Choroid plexus epithelial cell (primary cell): ENCODE measurements around the gene APOA1.
"Not testable (repeated sequence)": the region's sequence is repeated elsewhere in the genome, so short reads cannot be mapped to it uniquely, and the experiment has no call there.

Experiments used
- DNase-seq: peaks from one replicate; pipeline ENCODE4 v3.0.0-alpha.2; 2010; ENCODE audit warnings: low read depth
- H3K4me3 ChIP-seq: 2 replicates; pipeline ENCODE4 v1.5.1; 2011; ENCODE audit warnings: low read depth, mild to moderate bottlenecking, control low read depth, low read length, moderate library complexity
- CTCF ChIP-seq: conservative IDR thresholded peaks from 2 replicates; pipeline ENCODE4 v1.5.1; 2011; ENCODE audit warnings: low read depth, mild to moderate bottlenecking, control low read depth, inconsistent platforms, low read length, moderate library complexity

The APOA1 gene

GRCh38 chr11:116807601-116808261 is 29.7 kb downstream of the APOA1 start:
- no peak for DNase-seq
- no peak for TF ChIP-seq CTCF
- H3K4me3 ChIP-seq = no peak overlapping the region

- DNase-seq = no peak
- no peak overlapping the region for H3K4me3 ChIP-seq
- TF ChIP-seq CTCF = no peak
These were observed 33.4 kb downstream of the APOA1 start for GRCh38 chr11:116804001-116804400.

GRCh38 chr11:116801662-116802061 is 35.8 kb downstream of the APOA1 start:
- DNase-seq, H3K4me3 ChIP-seq: not testable (repeated sequence)

- no peak for TF ChIP-seq CTCF
- no peak overlapping the region for H3K4me3 ChIP-seq
- DNase-seq = no peak
These were observed 36.8 kb downstream of the APOA1 start for GRCh38 chr11:116800610-116801009.

- no peak for TF ChIP-seq CTCF
- DNase-seq = no peak
- no peak overlapping the region for H3K4me3 ChIP-seq
These were observed 39.1 kb downstream of the APOA1 start for GRCh38 chr11:116798368-116798767.

GRCh38 chr11:116797816-116798215 is 39.6 kb downstream of the APOA1 start:
- no peak overlapping the region for H3K4me3 ChIP-seq

GRCh38 chr11:116796548-116796947 is 40.9 kb downstream of the APOA1 start:
- H3K4me3 ChIP-seq = no peak overlapping the region
- no peak for TF ChIP-seq CTCF
- no peak for DNase-seq

More at GRCh38 chr11:116797816-116798215, 39.6 kb downstream of the APOA1 start:
- DNase-seq = no peak
- no peak for TF ChIP-seq CTCF
